Measurements from ENCODE around the gene LTBP1.

DNA sequence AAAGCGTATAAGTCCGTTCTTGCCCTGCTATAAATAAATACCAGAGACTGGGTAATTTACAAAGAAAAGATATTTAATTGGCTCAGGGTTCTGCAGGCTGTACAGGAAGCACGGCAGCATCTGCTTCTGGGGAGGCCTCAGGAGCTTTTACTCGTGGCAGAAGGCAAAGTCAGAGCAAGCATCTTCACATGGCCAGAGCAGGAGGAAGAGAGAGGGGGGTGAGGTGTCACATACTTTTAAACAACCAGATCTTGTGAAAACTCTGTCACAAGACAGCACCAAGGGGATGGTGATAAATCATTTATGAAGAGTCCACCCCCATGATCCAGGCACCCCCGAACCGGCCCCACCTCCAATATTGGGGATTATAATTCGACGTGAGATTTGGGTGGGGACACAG, 130.6 kb downstream of the LTBP1 start:
- TF ChIP-seq, protein P1, sequence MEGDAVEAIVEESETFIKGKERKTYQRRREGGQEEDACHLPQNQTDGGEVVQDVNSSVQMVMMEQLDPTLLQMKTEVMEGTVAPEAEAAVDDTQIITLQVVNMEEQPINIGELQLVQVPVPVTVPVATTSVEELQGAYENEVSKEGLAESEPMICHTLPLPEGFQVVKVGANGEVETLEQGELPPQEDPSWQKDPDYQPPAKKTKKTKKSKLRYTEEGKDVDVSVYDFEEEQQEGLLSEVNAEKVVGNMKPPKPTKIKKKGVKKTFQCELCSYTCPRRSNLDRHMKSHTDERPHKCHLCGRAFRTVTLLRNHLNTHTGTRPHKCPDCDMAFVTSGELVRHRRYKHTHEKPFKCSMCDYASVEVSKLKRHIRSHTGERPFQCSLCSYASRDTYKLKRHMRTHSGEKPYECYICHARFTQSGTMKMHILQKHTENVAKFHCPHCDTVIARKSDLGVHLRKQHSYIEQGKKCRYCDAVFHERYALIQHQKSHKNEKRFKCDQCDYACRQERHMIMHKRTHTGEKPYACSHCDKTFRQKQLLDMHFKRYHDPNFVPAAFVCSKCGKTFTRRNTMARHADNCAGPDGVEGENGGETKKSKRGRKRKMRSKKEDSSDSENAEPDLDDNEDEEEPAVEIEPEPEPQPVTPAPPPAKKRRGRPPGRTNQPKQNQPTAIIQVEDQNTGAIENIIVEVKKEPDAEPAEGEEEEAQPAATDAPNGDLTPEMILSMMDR (IDR thresholded peaks at IDR 0.05), result no peak
- no peak for TF ChIP-seq EP300 (IDR thresholded peaks at IDR 0.05)

Measured in suprapubic skin (tissue), 3 donors.